GM10266 (cell line): ENCODE results near the gene COPS4.
"Not testable (repeated sequence)": the region's sequence is repeated elsewhere in the genome, so short reads cannot be mapped to it uniquely, and the experiment has no call there.

Source experiments
- DNase-seq: peaks from one replicate; pipeline ENCODE4 v3.0.0; 2012; ENCODE audit errors: extremely low spot score
- TF ChIP-seq, protein P1 (sequence below): IDR thresholded peaks from 2 replicates; pipeline ENCODE4 v1.5.1; 2012; ENCODE audit warnings: mild to moderate bottlenecking, low read depth; ENCODE audit not compliant: control insufficient read depth, insufficient read depth; ENCODE audit errors: missing control alignments

COPS4 gene

GRCh38 chr4:83028976-83029375 lies 6.0 kb upstream of the COPS4 start:
- TF ChIP-seq, protein P1, sequence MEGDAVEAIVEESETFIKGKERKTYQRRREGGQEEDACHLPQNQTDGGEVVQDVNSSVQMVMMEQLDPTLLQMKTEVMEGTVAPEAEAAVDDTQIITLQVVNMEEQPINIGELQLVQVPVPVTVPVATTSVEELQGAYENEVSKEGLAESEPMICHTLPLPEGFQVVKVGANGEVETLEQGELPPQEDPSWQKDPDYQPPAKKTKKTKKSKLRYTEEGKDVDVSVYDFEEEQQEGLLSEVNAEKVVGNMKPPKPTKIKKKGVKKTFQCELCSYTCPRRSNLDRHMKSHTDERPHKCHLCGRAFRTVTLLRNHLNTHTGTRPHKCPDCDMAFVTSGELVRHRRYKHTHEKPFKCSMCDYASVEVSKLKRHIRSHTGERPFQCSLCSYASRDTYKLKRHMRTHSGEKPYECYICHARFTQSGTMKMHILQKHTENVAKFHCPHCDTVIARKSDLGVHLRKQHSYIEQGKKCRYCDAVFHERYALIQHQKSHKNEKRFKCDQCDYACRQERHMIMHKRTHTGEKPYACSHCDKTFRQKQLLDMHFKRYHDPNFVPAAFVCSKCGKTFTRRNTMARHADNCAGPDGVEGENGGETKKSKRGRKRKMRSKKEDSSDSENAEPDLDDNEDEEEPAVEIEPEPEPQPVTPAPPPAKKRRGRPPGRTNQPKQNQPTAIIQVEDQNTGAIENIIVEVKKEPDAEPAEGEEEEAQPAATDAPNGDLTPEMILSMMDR: no peak
- DNase-seq: no peak

GRCh38 chr4:83029688-83030087 lies 5.3 kb upstream of the COPS4 start:
- no peak for DNase-seq
- TF ChIP-seq, protein P1: no peak

GRCh38 chr4:83036991-83037665 lies 2.1 kb downstream of the COPS4 start:
- DNase-seq: no peak
- TF ChIP-seq, protein P1: no peak

- no peak for DNase-seq
- TF ChIP-seq, protein P1: no peak
Observed at GRCh38 chr4:83040269-83040668, 5.3 kb downstream of the COPS4 start.

DNA sequence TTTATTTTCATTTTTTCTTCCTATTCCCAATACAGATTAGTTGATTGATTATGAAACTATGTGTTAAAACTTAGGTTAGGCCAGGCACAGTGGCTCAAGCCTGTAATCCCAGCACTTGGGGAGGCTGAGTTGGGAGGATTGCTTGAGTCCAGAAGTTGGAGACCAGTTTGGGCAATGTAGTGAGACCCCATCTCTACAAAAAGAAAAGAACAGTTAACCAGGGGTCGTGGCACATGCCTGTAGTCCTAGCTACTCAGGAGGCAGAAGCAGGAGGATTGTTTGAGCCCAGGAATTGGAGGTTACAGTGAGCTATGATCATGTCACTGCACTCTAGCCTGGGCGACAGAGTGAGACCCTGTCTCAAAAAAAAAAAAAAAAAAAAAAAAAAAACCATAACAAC lies 8.2 kb downstream of the COPS4 start:
- not testable (repeated sequence) for DNase-seq

GRCh38 chr4:83043801-83044407 lies 8.9 kb downstream of the COPS4 start:
- no peak for DNase-seq

GRCh38 chr4:83046693-83047473 lies 11.9 kb downstream of the COPS4 start:
- no peak for DNase-seq
- TF ChIP-seq, protein P1: no peak

More at GRCh38 chr4:83043801-83044407, 8.9 kb downstream of the COPS4 start:
- TF ChIP-seq, protein P1: no peak

DNA sequence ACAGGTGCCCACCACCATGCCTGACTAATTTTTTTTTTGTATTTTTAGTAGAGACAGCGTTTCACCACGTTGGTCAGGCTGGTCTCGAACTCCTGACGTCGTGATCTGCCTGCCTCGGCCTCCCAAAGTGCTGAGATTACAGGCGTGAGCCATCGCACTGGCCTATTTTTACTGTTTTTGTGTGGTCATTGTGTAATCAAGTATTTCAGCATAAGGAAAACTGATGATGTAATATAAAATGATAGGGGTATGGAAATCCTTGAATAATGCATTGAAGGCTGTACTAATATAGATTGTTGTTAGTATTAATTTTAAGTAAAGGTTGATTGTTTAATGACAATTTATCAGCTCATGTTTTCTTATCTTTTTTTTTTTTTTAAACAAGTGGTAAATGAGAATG lies 13.8 kb downstream of the COPS4 start:
- not testable (repeated sequence) for DNase-seq
